ENCODE measurements around the gene THSD4.

Gene THSD4

GRCh38 chr15:71683411-71684274 lies 568.4 kb downstream of the THSD4 start:
- Histone ChIP-seq H3K4me3 (ENCODE audit: low read length) (no peak overlapping the region), H3K9me3 (ENCODE audit: control insufficient read depth, low read length) (no peaks in the 10 kb centered on the region), H3K27me3 (ENCODE audit: control insufficient read depth, insufficient read depth, low read length) (no peaks in the 10 kb centered on the region)

GRCh38 chr15:71685420-71685993 lies 570.2 kb downstream of the THSD4 start:
- Histone ChIP-seq H3K27me3 (ENCODE audit: control insufficient read depth, insufficient read depth, low read length) (no peaks in the 10 kb centered on the region), H3K4me1 (ENCODE audit: control insufficient read depth, insufficient read depth, low read length) (no peaks in the 10 kb centered on the region), H3K9ac (ENCODE audit: low read length) (no peak overlapping the region), H3K9me3 (ENCODE audit: control insufficient read depth, low read length) (no peaks in the 10 kb centered on the region), H3K36me3 (ENCODE audit: control insufficient read depth, insufficient read depth, low read length) (no peaks in the 10 kb centered on the region), H3K4me3 (ENCODE audit: low read length) (no peak overlapping the region)

More at GRCh38 chr15:71683411-71684274, 568.4 kb downstream of the THSD4 start:
- Histone ChIP-seq H3K4me1 (ENCODE audit: control insufficient read depth, insufficient read depth, low read length) (peaks cover 11% of the 10 kb centered on the region), H3K9ac (ENCODE audit: low read length) (no peak overlapping the region), H3K36me3 (ENCODE audit: control insufficient read depth, insufficient read depth, low read length) (no peaks in the 10 kb centered on the region)

GRCh38 chr15:71686221-71687050 lies 571.2 kb downstream of the THSD4 start:
- Histone ChIP-seq H3K27me3 (ENCODE audit: control insufficient read depth, insufficient read depth, low read length) (no peaks in the 10 kb centered on the region), H3K4me3 (ENCODE audit: low read length) (no peak overlapping the region), H3K4me1 (ENCODE audit: control insufficient read depth, insufficient read depth, low read length) (peaks cover 5% of the 10 kb centered on the region), H3K9ac (ENCODE audit: low read length) (no peak overlapping the region), H3K9me3 (ENCODE audit: control insufficient read depth, low read length) (no peaks in the 10 kb centered on the region), H3K36me3 (ENCODE audit: control insufficient read depth, insufficient read depth, low read length) (no peaks in the 10 kb centered on the region)

GRCh38 chr15:71687902-71688508 lies 572.7 kb downstream of the THSD4 start:
- H3K27me3 ChIP-seq (ENCODE audit: control insufficient read depth, insufficient read depth, low read length): no peaks in the 10 kb centered on the region
- H3K9ac ChIP-seq (ENCODE audit: low read length): no peak overlapping the region
- H3K4me3 ChIP-seq (ENCODE audit: low read length): no peak overlapping the region
- H3K36me3 ChIP-seq (ENCODE audit: control insufficient read depth, insufficient read depth, low read length): no peaks in the 10 kb centered on the region
- peaks cover 20% of the 10 kb centered on the region for H3K4me1 ChIP-seq (ENCODE audit: control insufficient read depth, insufficient read depth, low read length)
- H3K9me3 ChIP-seq (ENCODE audit: control insufficient read depth, low read length): no peaks in the 10 kb centered on the region

- Histone ChIP-seq H3K36me3 (ENCODE audit: control insufficient read depth, insufficient read depth, low read length) (no peaks in the 10 kb centered on the region), H3K9me3 (ENCODE audit: control insufficient read depth, low read length) (no peaks in the 10 kb centered on the region), H3K9ac (ENCODE audit: low read length) (no peak overlapping the region), H3K27me3 (ENCODE audit: control insufficient read depth, insufficient read depth, low read length) (no peaks in the 10 kb centered on the region), H3K4me1 (ENCODE audit: control insufficient read depth, insufficient read depth, low read length) (peaks cover 22% of the 10 kb centered on the region), H3K4me3 (ENCODE audit: low read length) (no peak overlapping the region)
Observed at GRCh38 chr15:71688509-71689094, 573.3 kb downstream of the THSD4 start.

- Histone ChIP-seq H3K36me3 (ENCODE audit: control insufficient read depth, insufficient read depth, low read length) (no peaks in the 10 kb centered on the region), H3K9ac (ENCODE audit: low read length) (no peak overlapping the region), H3K4me3 (ENCODE audit: low read length) (no peak overlapping the region), H3K27me3 (ENCODE audit: control insufficient read depth, insufficient read depth, low read length) (no peaks in the 10 kb centered on the region), H3K4me1 (ENCODE audit: control insufficient read depth, insufficient read depth, low read length) (peaks cover 22% of the 10 kb centered on the region), H3K9me3 (ENCODE audit: control insufficient read depth, low read length) (no peaks in the 10 kb centered on the region)
Observed at GRCh38 chr15:71691081-71691457, 575.8 kb downstream of the THSD4 start.

- Histone ChIP-seq H3K9me3 (ENCODE audit: control insufficient read depth, low read length) (no peaks in the 10 kb centered on the region), H3K27me3 (ENCODE audit: control insufficient read depth, insufficient read depth, low read length) (no peaks in the 10 kb centered on the region), H3K4me1 (ENCODE audit: control insufficient read depth, insufficient read depth, low read length) (peaks cover 22% of the 10 kb centered on the region), H3K9ac (ENCODE audit: low read length) (no peak overlapping the region), H3K36me3 (ENCODE audit: control insufficient read depth, insufficient read depth, low read length) (no peaks in the 10 kb centered on the region), H3K4me3 (ENCODE audit: low read length) (no peak overlapping the region)
Observed at GRCh38 chr15:71691458-71692417, 576.5 kb downstream of the THSD4 start.

- Histone ChIP-seq H3K27me3 (ENCODE audit: control insufficient read depth, insufficient read depth, low read length) (no peaks in the 10 kb centered on the region), H3K4me1 (ENCODE audit: control insufficient read depth, insufficient read depth, low read length) (peaks cover 9% of the 10 kb centered on the region), H3K36me3 (ENCODE audit: control insufficient read depth, insufficient read depth, low read length) (no peaks in the 10 kb centered on the region), H3K4me3 (ENCODE audit: low read length) (no peak overlapping the region), H3K9me3 (ENCODE audit: control insufficient read depth, low read length) (no peaks in the 10 kb centered on the region), H3K9ac (ENCODE audit: low read length) (no peak overlapping the region)
Observed at GRCh38 chr15:71697236-71697635, 582.0 kb downstream of the THSD4 start.

GRCh38 chr15:71698030-71698429 lies 582.8 kb downstream of the THSD4 start:
- Histone ChIP-seq H3K9ac (ENCODE audit: low read length) (no peak overlapping the region), H3K4me1 (ENCODE audit: control insufficient read depth, insufficient read depth, low read length) (peaks cover 2% of the 10 kb centered on the region), H3K27me3 (ENCODE audit: control insufficient read depth, insufficient read depth, low read length) (no peaks in the 10 kb centered on the region), H3K9me3 (ENCODE audit: control insufficient read depth, low read length) (no peaks in the 10 kb centered on the region), H3K4me3 (ENCODE audit: low read length) (no peak overlapping the region), H3K36me3 (ENCODE audit: control insufficient read depth, insufficient read depth, low read length) (no peaks in the 10 kb centered on the region)

- H3K27me3 ChIP-seq (ENCODE audit: control insufficient read depth, insufficient read depth, low read length): no peaks in the 10 kb centered on the region
- no peaks in the 10 kb centered on the region for H3K36me3 ChIP-seq (ENCODE audit: control insufficient read depth, insufficient read depth, low read length)
- no peak overlapping the region for H3K4me3 ChIP-seq (ENCODE audit: low read length)
- no peaks in the 10 kb centered on the region for H3K4me1 ChIP-seq (ENCODE audit: control insufficient read depth, insufficient read depth, low read length)
- no peak overlapping the region for H3K9ac ChIP-seq (ENCODE audit: low read length)
- no peaks in the 10 kb centered on the region for H3K9me3 ChIP-seq (ENCODE audit: control insufficient read depth, low read length)
Observed at GRCh38 chr15:71698742-71699141, 583.5 kb downstream of the THSD4 start.

- no peaks in the 10 kb centered on the region for H3K27me3 ChIP-seq (ENCODE audit: control insufficient read depth, insufficient read depth, low read length)
- H3K4me3 ChIP-seq (ENCODE audit: low read length): no peak overlapping the region
- no peaks in the 10 kb centered on the region for H3K36me3 ChIP-seq (ENCODE audit: control insufficient read depth, insufficient read depth, low read length)
- H3K9me3 ChIP-seq (ENCODE audit: control insufficient read depth, low read length): no peaks in the 10 kb centered on the region
- no peaks in the 10 kb centered on the region for H3K4me1 ChIP-seq (ENCODE audit: control insufficient read depth, insufficient read depth, low read length)
- H3K9ac ChIP-seq (ENCODE audit: low read length): no peak overlapping the region
Observed at GRCh38 chr15:71699977-71700376, 584.7 kb downstream of the THSD4 start.
